Measurements from ENCODE around the gene MACROD1. TPM values are rescaled to one million over a fixed set of nuclear protein-coding genes. Genes with fewer than 3 reads are reported as not detected.
"Not testable (repeated sequence)": the region's sequence is repeated elsewhere in the genome, so short reads cannot be mapped to it uniquely, and the experiment has no call there.

MACROD1 gene
- total and polyA plus RNA-seq, 2 donors, result 9.7 to 16.6 TPM

DNA sequence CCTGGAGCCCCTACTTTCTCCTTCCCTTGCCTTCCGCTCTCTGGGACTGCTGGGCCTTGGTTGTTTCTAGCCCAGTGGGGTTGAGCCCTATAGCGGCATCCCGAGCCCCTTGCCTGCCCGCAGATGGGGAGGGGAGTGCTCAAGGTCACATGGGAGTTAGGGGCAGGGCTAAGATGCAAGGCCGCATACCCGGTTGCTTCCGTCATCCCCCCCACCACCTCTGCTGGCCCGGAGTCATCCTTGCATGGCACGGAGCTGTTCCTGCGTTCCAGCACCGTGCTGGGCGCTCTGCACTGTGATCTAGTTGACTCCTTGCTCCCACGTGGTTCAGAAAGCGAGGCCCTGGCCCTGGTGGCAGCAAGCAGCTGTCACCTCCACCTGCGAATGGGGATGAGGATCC, 112.2 kb downstream of the MACROD1 start:
- peaks cover 0 to 6% of the 10 kb centered on the region in 2 donors for H3K27me3 ChIP-seq (ENCODE audit: control insufficient read depth in 2 of 2, insufficient read depth in 1 of 2, low read length in 1 of 2)
- H3K9me3 ChIP-seq (ENCODE audit: control insufficient read depth in 2 of 2, insufficient read depth in 1 of 2, low read length in 1 of 2), result no peaks in the 10 kb centered on the region
- H3K27ac ChIP-seq (ENCODE audit: low read depth in 1 of 2, low read length in 1 of 2), result no peak overlapping the region
- H3K4me3 ChIP-seq (ENCODE audit: low read length in 2 of 2), result no peak overlapping the region
- peaks cover 0 to 15% of the 10 kb centered on the region in 2 donors for H3K4me1 ChIP-seq (ENCODE audit: control insufficient read depth in 2 of 2, insufficient read depth in 2 of 2, low read length in 2 of 2)
- H3K36me3 ChIP-seq (ENCODE audit: control insufficient read depth in 2 of 2, insufficient read depth in 2 of 2, low read length in 1 of 2), result no peaks in the 10 kb centered on the region
- peak in 3 of 9 donors; percentile 6 to 37 (median 36) for DNase-seq (ENCODE audit: low read depth in 6 of 9, low spot score in 9 of 9)
- WGBS, result 90% methylated on average over 15 of the region's 15 CpGs

DNA sequence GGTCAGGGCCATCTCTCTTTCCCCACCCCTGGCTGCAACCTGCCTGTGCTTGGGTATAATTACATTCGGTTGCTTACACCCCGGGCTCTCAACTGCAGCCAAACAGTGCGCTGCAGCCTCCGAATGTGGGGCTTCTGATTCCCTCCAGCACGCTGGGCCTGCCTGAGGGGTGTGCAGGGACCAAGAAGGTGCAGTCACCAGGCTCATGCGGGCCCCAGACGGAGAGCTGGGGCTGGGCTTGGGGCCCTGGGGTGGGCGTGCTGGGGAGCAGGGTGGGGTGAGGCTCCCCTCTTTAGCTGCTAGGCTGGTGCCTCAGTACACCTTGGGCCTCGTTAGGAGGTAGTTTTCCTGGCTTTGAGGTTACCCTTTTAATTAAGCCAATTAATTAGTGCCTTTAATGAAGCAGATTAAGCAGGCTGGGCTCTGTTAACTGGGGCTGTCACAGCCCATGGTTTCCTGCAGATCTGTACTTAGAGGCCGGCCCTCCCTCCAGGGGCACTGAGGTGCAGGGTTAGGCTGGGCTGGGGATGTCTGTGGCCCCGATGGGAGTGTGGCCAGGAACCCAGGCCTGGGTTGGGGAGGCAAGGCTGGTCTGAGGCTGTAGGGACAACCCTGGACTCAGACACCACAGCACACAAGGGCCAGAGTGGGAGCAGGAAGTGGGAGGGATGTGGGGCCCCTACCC, 112.8 kb downstream of the MACROD1 start:
- H3K27ac ChIP-seq (ENCODE audit: low read depth in 1 of 2, low read length in 1 of 2), result no peak overlapping the region
- 91% methylated on average over 11 of the region's 11 CpGs for WGBS
- no peak for DNase-seq (ENCODE audit: low read depth in 6 of 9, low spot score in 9 of 9)

DNA sequence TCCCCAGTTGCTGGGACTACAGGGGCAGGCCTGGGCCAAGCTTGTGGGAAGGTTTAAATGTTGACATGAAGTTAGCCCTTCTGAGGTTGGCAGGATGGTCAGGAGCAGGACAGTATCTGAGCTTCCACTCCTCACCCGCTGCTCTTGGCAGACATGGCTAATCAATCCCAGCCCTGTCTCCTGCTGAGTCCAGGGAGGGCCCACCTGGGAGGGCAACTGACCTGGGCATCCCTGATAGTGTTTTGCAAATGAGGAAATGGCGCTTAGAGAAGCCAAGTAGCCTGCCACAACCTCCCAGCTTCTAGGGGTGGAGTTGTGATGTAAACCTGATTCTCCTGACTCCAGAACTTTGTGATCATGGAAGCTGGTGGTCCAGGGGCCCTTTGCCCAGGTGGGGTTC, 113.5 kb downstream of the MACROD1 start:
- Histone ChIP-seq H3K4me3 (ENCODE audit: low read length in 2 of 2) (no peak overlapping the region), H3K9me3 (ENCODE audit: control insufficient read depth in 2 of 2, insufficient read depth in 1 of 2, low read length in 1 of 2) (no peaks in the 10 kb centered on the region), H3K36me3 (ENCODE audit: control insufficient read depth in 2 of 2, insufficient read depth in 2 of 2, low read length in 1 of 2) (no peaks in the 10 kb centered on the region), H3K27ac (ENCODE audit: low read depth in 1 of 2, low read length in 1 of 2) (no peak overlapping the region), H3K27me3 (ENCODE audit: control insufficient read depth in 2 of 2, insufficient read depth in 1 of 2, low read length in 1 of 2) (no peaks in the 10 kb centered on the region), H3K4me1 (ENCODE audit: control insufficient read depth in 2 of 2, insufficient read depth in 2 of 2, low read length in 2 of 2) (peaks cover 0 to 15% of the 10 kb centered on the region in 2 donors)
- WGBS, result 97% methylated on average over 2 of the region's 2 CpGs
- DNase-seq (ENCODE audit: low read depth in 6 of 9, low spot score in 9 of 9), result no peak

More for the DNA sequence above, 112.8 kb downstream of the MACROD1 start:
- Histone ChIP-seq H3K4me1 (ENCODE audit: control insufficient read depth in 2 of 2, insufficient read depth in 2 of 2, low read length in 2 of 2) (peaks cover 0 to 15% of the 10 kb centered on the region in 2 donors), H3K27me3 (ENCODE audit: control insufficient read depth in 2 of 2, insufficient read depth in 1 of 2, low read length in 1 of 2) (no peaks in the 10 kb centered on the region), H3K4me3 (ENCODE audit: low read length in 2 of 2) (no peak overlapping the region), H3K36me3 (ENCODE audit: control insufficient read depth in 2 of 2, insufficient read depth in 2 of 2, low read length in 1 of 2) (no peaks in the 10 kb centered on the region), H3K9me3 (ENCODE audit: control insufficient read depth in 2 of 2, insufficient read depth in 1 of 2, low read length in 1 of 2) (no peaks in the 10 kb centered on the region)

GRCh38 chr11:64051297-64051696, 114.6 kb downstream of the MACROD1 start:
- Histone ChIP-seq H3K36me3 (ENCODE audit: control insufficient read depth in 2 of 2, insufficient read depth in 2 of 2, low read length in 1 of 2) (no peaks in the 10 kb centered on the region), H3K4me3 (ENCODE audit: low read length in 2 of 2) (no peak overlapping the region), H3K4me1 (ENCODE audit: control insufficient read depth in 2 of 2, insufficient read depth in 2 of 2, low read length in 2 of 2) (peaks cover 0 to 15% of the 10 kb centered on the region in 2 donors), H3K27me3 (ENCODE audit: control insufficient read depth in 2 of 2, insufficient read depth in 1 of 2, low read length in 1 of 2) (no peaks in the 10 kb centered on the region), H3K27ac (ENCODE audit: low read depth in 1 of 2, low read length in 1 of 2) (no peak overlapping the region), H3K9me3 (ENCODE audit: control insufficient read depth in 2 of 2, insufficient read depth in 1 of 2, low read length in 1 of 2) (no peaks in the 10 kb centered on the region)
- WGBS, result 96% methylated on average over 19 of the region's 19 CpGs
- no peak for DNase-seq (ENCODE audit: low read depth in 6 of 9, low spot score in 9 of 9)

- no peaks in the 10 kb centered on the region for H3K9me3 ChIP-seq (ENCODE audit: control insufficient read depth in 2 of 2, insufficient read depth in 1 of 2, low read length in 1 of 2)
- no peak for DNase-seq (ENCODE audit: low read depth in 6 of 9, low spot score in 9 of 9)
- no peak overlapping the region for H3K27ac ChIP-seq (ENCODE audit: low read depth in 1 of 2, low read length in 1 of 2)
- 96% methylated on average over 8 of the region's 8 CpGs for WGBS
- no peaks in the 10 kb centered on the region for H3K36me3 ChIP-seq (ENCODE audit: control insufficient read depth in 2 of 2, insufficient read depth in 2 of 2, low read length in 1 of 2)
- no peak overlapping the region for H3K4me3 ChIP-seq (ENCODE audit: low read length in 2 of 2)
- no peaks in the 10 kb centered on the region for H3K27me3 ChIP-seq (ENCODE audit: control insufficient read depth in 2 of 2, insufficient read depth in 1 of 2, low read length in 1 of 2)
- H3K4me1 ChIP-seq (ENCODE audit: control insufficient read depth in 2 of 2, insufficient read depth in 2 of 2, low read length in 2 of 2), result peaks cover 0 to 12% of the 10 kb centered on the region in 2 donors
These were observed 116.4 kb downstream of the MACROD1 start for GRCh38 chr11:64049509-64049908.

DNA sequence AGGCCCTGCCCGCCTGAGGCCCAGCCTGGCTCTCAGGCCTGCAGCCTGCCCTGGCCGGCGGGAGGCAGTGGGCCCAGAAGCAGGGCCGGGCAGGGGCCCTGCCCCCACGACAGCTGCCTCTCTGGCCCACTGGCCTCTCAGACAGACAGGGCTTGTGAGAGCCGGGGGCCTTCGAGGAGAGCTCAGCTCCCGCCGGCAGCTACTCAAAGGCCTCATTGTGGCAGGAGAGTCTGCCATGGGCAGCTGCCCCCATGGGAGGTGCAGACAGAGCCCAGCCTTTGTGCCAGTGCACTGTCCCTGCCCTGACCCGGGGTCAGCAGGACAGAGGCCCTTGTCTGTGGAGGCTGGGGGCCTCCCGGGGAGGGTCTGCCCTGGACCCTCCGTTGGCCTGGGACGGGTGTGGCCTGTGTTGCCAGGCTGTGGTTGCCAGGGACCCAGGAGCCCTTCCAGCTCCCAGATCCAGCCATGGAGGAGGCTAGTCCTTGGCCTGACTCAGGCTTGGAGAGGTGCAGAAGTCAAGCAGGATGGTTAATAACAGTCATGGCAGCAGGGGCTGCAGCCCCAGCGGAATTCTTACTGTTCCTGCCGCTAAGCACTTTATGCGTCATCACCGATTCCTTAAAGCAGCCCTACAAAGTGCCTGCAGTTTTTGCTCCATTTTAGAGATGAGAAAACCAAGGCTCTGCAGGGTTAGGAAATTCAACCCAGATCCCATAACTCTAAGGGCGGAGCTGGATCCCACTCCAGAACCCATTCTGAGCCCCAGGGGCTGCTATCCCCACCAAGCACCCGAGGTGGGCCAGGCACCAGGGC, 117.7 kb downstream of the MACROD1 start:
- DNase-seq (ENCODE audit: low read depth in 6 of 9, low spot score in 9 of 9), result no peak
- H3K27me3 ChIP-seq (ENCODE audit: control insufficient read depth in 2 of 2, insufficient read depth in 1 of 2, low read length in 1 of 2), result no peaks in the 10 kb centered on the region
- peaks cover 0 to 5% of the 10 kb centered on the region in 2 donors for H3K4me1 ChIP-seq (ENCODE audit: control insufficient read depth in 2 of 2, insufficient read depth in 2 of 2, low read length in 2 of 2)
- no peaks in the 10 kb centered on the region for H3K36me3 ChIP-seq (ENCODE audit: control insufficient read depth in 2 of 2, insufficient read depth in 2 of 2, low read length in 1 of 2)
- no peak overlapping the region for H3K4me3 ChIP-seq (ENCODE audit: low read length in 2 of 2)
- WGBS, result 97% methylated on average over 19 of the region's 19 CpGs
- no peak overlapping the region for H3K27ac ChIP-seq (ENCODE audit: low read depth in 1 of 2, low read length in 1 of 2)
- no peaks in the 10 kb centered on the region for H3K9me3 ChIP-seq (ENCODE audit: control insufficient read depth in 2 of 2, insufficient read depth in 1 of 2, low read length in 1 of 2)

GRCh38 chr11:64047373-64047772, 118.5 kb downstream of the MACROD1 start:
- H3K9me3 ChIP-seq (ENCODE audit: control insufficient read depth in 2 of 2, insufficient read depth in 1 of 2, low read length in 1 of 2); H3K27me3 ChIP-seq (ENCODE audit: control insufficient read depth in 2 of 2, insufficient read depth in 1 of 2, low read length in 1 of 2); H3K36me3 ChIP-seq (ENCODE audit: control insufficient read depth in 2 of 2, insufficient read depth in 2 of 2, low read length in 1 of 2); H3K4me1 ChIP-seq (ENCODE audit: control insufficient read depth in 2 of 2, insufficient read depth in 2 of 2, low read length in 2 of 2); H3K4me3 ChIP-seq (ENCODE audit: low read length in 2 of 2); H3K27ac ChIP-seq (ENCODE audit: low read depth in 1 of 2, low read length in 1 of 2); DNase-seq (ENCODE audit: low read depth in 6 of 9, low spot score in 9 of 9): not testable (repeated sequence)
- WGBS, result 96% methylated on average over 8 of the region's 8 CpGs

DNA sequence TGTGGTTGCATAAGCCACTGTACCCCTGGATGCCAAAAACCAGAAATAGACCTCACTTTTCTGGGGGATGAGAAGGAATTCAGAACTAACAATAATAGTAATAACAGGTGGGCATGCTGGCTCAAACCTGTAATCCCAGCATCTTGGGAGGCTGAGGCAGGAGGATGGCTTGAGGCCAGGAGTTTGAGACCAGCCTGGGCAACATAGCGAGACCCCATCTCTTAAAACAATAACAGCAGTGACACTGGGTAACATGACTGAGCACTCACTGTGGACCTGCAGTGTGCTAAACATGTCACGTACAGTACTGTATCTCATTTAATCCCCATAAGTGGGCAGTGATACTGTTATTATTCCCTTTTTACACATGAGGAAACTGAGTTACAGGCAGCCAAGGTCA, 120.2 kb downstream of the MACROD1 start:
- Histone ChIP-seq H3K27ac (ENCODE audit: low read depth in 1 of 2, low read length in 1 of 2) (no peak overlapping the region), H3K36me3 (ENCODE audit: control insufficient read depth in 2 of 2, insufficient read depth in 2 of 2, low read length in 1 of 2) (no peaks in the 10 kb centered on the region)
- 96% methylated on average over 2 of the region's 2 CpGs for WGBS

DNA sequence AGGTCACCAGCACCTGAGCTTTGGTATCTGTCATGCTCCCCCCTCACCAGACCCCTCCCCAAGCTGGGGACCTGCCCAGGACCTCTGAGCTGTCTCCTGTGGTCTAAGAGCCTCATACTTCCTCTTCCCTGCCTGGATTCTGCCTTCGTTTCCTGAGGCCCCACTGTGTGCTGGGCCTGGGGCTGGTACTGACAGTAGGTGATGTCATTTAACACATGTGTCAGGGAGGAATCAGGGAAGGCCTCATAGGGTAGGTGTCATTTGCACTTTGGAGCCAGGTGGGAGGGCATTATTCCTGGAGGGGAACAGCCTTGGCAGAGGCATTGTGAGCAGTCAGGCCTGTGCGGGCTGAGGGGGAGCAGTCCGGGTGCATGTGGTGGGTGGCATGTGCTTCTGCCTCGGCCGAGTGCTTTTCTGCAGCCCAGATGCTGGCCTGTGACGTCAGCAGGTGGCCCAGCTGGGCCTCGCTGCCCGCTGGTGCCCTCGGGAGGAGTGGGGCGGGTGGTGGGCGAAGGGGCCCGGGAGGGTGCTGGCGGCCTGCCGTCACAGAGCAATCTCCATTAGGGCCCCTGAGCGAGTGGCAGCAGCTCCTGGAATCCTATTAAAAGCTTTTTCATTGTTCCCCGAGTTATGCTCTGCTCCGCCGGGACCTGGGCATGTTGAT, 121.1 kb downstream of the MACROD1 start:
- 92% methylated on average over 18 of the region's 18 CpGs for WGBS
- Histone ChIP-seq H3K4me3 (ENCODE audit: low read length in 2 of 2) (no peak overlapping the region), H3K27ac (ENCODE audit: low read depth in 1 of 2, low read length in 1 of 2) (no peak overlapping the region), H3K9me3 (ENCODE audit: control insufficient read depth in 2 of 2, insufficient read depth in 1 of 2, low read length in 1 of 2) (no peaks in the 10 kb centered on the region), H3K27me3 (ENCODE audit: control insufficient read depth in 2 of 2, insufficient read depth in 1 of 2, low read length in 1 of 2) (peaks cover 0 to 15% of the 10 kb centered on the region in 2 donors), H3K36me3 (ENCODE audit: control insufficient read depth in 2 of 2, insufficient read depth in 2 of 2, low read length in 1 of 2) (no peaks in the 10 kb centered on the region), H3K4me1 (ENCODE audit: control insufficient read depth in 2 of 2, insufficient read depth in 2 of 2, low read length in 2 of 2) (no peaks in the 10 kb centered on the region)
- no peak for DNase-seq (ENCODE audit: low read depth in 6 of 9, low spot score in 9 of 9)

More for the DNA sequence above, 120.2 kb downstream of the MACROD1 start:
- Histone ChIP-seq H3K9me3 (ENCODE audit: control insufficient read depth in 2 of 2, insufficient read depth in 1 of 2, low read length in 1 of 2) (no peaks in the 10 kb centered on the region), H3K27me3 (ENCODE audit: control insufficient read depth in 2 of 2, insufficient read depth in 1 of 2, low read length in 1 of 2) (peaks cover 0 to 7% of the 10 kb centered on the region in 2 donors), H3K4me1 (ENCODE audit: control insufficient read depth in 2 of 2, insufficient read depth in 2 of 2, low read length in 2 of 2) (no peaks in the 10 kb centered on the region), H3K4me3 (ENCODE audit: low read length in 2 of 2) (no peak overlapping the region)
- no peak for DNase-seq (ENCODE audit: low read depth in 6 of 9, low spot score in 9 of 9)

Measured in thymus (tissue), 11 donors.